Limb (tissue), 2 donors: ENCODE data around the gene PTPN2.
"Not testable (repeated sequence)": the region's sequence is repeated elsewhere in the genome, so short reads cannot be mapped to it uniquely, and the experiment has no call there.

Source experiments
- DNase-seq, 2 donors: peaks; one replicate each; pipeline ENCODE4 v3.0.0-alpha.2; 2016; ENCODE audit errors: extremely low spot score in 2 of 2

The PTPN2 gene

GRCh38 chr18:12891561-12891960 is 7.5 kb upstream of the PTPN2 start:
- DNase-seq, result no peak

GRCh38 chr18:12890964-12891363 is 6.9 kb upstream of the PTPN2 start:
- DNase-seq, result no peak

DNA sequence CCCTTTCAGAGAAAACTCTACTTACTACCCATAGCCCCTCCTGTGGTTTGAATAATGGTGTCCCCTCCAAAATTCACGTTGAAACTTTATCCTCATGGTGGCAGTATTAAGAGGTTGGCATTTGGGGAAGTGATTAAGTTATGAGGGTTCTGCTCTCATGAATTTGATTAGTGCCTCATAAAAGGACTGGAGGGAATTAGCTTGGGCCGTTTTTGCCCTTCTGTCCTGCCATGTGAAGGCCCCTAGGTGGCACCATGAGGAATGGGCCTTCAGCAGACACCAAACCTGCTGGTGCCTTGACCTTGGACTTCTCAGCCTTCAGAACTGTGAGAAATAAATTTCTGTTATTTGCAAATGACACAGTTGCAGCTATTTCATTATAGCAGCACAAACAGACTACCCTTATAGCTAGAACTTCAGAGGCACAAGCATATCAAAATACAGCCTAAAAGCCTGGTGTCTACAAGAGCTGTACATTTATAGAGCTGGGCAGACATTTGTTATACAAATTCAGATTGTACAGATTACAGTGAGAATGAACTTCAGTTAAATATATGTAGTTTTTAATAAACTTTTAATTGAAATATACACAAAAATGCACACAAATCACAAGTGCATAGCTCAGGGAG is 2.6 kb upstream of the PTPN2 start:
- no peak for DNase-seq

GRCh38 chr18:12885500-12885899 is 1.5 kb upstream of the PTPN2 start:
- no peak for DNase-seq

DNA sequence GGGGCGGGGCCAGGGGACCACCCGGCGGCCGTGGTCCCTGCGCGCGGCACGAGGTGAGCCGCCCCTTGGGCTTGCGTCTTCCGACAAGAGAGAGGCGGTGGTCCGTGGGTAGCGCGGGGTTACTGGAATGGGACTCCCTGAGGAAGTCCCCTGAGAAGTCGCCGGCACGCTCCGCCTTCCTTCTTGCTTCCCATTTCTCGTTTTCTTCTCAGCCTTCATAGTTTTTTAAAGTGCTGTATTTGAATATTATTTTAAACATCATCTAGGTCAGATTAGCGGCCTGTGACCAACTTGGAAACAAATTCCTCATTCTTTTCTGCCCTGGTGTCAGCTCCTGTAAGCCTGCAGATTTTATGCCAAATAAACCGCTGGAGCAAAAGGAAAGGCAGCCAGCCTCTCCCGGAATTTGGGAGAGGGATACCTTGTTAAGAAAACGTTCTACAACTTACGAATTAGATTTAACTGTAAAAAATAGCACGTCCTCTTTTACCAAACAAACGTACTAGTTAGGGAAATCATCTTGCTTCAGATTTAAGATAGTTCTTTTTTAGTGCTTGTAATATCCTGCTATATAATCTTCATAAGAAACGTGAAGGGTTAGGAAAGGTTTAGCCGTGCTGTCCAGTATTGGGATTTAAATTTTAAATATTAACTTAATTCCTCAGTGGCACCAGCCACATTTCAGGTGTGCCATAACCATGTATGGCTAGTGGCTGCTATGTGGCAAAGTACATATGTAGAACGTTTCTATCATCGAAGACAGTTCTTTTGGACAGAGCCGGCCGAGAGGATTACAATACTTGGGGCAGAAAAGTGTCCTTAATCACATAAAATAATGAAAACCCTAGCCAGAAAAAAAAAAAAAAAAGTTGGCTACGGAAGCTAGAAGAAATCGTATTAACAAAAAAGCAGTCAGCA is 628 bp upstream of the PTPN2 start:
- no peak for DNase-seq

DNA sequence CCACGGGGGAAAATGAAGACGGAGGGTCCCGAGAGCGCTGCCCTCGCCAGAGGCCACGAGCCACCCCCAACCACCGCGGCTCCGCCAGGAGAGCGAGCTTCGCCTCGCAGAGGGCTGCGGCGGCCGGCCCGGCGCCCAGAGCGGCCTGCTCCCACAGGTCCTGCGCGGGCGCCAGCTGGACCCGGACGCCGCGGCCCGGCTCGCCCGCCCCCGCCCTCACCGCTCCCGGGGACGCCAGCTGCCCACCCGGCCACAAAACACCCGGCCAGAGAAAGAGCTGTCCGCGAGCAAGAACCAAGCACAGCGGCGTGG is 709 bp downstream of the PTPN2 start:
- DNase-seq, result no peak

DNA sequence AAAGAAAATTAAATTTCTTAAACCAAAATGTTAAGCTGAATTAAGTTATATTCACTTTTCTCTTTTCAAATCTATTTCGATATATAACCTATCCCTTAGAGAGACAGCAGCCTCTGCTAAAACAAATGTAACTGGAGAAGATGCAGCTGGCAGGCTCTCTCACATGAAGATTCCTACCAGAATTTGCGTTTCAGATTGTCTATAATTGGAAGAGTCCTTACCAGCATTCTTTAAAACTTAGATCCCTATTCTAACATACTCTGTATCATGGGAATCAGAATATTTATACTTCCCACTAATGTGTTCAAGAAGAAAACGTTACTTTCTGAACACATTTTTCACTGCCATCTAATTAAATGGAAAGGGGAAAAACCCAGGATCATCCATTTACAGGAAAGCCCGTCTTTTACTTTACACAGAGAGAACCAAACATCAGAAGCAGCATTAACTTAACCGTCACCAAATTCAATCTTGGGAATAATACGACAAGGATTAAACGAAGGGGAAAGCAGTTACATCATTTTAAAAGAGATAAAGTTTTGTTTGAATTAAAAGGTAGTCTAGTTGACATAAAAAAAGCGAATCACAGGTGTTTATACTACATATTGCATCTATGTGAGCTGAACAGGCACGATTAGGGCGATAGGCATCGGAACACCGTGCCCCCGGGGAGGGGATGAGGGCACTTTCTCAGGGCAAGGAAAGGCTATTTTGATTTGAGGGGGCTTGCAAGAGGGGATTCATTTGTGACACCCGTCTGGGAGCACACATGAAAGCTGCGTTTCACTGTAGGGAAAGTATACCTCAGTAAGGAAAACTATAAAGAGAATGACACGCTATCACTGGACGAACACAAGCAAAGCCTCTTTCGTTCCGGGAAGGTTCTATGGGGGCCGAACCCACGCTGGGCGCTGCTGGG is 1.3 kb downstream of the PTPN2 start:
- DNase-seq, result peak in 1 of 2 donors; percentile 55

- no peak for DNase-seq
Observed at GRCh38 chr18:12880541-12880910, 3.5 kb downstream of the PTPN2 start.

DNA sequence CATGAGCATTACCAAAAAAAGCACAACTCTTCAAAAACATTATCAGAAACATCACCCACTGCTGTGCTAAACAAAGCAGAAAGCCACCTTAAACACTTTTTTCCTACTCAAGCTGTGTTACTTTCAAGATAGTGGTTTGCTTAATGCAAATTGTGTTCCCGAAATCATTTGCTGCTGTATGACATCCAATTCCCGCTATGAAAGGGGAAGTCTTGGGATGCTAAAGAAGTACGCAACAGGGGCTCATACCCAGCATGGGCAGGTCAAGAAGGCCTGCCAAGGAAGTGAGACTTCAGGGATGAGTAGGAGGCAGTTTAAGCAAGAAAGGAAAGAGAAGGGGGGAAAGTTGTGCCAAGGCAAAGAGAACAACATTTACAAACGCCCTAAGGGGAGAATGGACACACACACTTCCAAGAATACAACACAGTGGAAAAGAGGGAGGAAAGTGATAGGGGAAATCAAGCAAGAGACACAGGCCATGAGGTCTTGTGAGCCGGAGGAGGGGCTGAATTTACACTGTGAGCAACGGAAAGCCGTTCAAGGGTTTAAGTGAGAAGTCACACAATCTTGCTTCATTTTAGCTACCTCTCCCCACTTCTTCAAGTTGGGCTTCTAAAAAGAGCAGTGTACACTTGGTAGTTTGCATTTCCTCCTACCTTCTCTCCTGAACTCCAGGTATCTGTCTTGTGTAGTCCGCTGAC is 4.0 kb downstream of the PTPN2 start:
- no peak for DNase-seq

DNA sequence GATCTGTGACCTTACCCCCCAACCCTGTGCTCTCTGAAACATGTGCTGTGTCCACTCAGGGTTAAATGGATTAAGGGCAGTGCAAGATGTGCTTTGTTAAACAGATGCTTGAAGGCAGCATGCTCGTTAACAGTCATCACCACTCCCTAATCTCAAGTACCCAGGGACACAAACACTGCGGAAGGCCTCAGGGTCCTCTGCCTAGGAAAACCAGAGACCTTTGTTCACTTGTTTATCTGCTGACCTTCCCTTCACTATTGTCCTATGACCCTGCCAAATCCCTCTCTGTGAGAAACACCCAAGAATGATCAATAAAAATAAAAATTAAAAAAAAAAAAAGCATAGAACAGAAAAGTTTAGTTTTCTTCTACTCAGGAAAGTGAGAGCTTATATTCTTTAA is 9.0 kb downstream of the PTPN2 start:
- DNase-seq, result not testable (repeated sequence)

- DNase-seq, result not testable (repeated sequence)
Observed at GRCh38 chr18:12873961-12874567, 10.0 kb downstream of the PTPN2 start.

- DNase-seq, result no peak
Observed at GRCh38 chr18:12872408-12872807, 11.6 kb downstream of the PTPN2 start.

GRCh38 chr18:12868576-12868975 is 15.5 kb downstream of the PTPN2 start:
- no peak for DNase-seq

GRCh38 chr18:12867441-12868123 is 16.5 kb downstream of the PTPN2 start:
- DNase-seq, result no peak

GRCh38 chr18:12863687-12864216 is 20.3 kb downstream of the PTPN2 start:
- DNase-seq, result no peak

GRCh38 chr18:12862874-12863482 is 21.1 kb downstream of the PTPN2 start:
- no peak for DNase-seq

GRCh38 chr18:12862467-12862866 is 21.6 kb downstream of the PTPN2 start:
- no peak for DNase-seq

GRCh38 chr18:12861637-12862036 is 22.4 kb downstream of the PTPN2 start:
- DNase-seq, result no peak

DNA sequence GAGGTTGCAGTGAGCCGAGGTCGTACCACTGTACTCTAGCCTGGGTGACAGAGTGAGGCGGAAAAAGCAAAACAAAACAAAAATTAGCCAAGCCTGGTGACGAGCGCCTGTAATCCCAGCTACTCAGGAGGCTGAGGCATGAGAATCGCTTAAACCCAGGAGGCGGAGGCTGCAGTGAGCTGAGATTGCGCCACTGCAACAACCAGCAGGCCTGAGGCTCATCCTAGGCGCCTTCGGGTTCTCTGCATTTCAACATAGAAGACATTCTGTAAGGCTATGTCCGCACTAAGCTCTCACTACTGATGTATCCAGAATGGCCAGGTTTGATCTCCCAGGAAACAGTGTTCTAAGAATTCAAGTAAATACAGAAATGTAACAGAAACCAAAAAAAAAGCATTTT is 23.5 kb downstream of the PTPN2 start:
- DNase-seq, result no peak

DNA sequence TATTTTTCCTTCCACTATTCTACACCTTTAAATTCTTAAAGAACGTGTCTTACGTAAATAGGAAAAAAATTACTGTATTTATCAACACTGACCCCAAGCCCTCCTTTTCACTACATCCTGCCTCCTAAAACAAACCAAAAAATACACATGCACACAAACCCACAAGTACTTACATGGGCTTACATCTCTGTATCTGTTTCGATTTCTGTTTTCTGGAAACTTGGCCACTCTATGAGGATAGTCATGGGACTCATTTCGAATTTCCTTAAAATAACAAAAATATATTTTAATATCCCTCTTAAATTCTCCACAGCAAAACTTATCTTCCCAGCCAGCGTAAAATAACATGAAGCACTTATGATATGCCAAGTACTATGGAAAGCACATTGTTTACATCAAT is 25.0 kb downstream of the PTPN2 start:
- no peak for DNase-seq
